ENCODE results near the gene GOLT1B. TPM values are rescaled to one million over a fixed set of nuclear protein-coding genes. Genes with fewer than 3 reads are reported as not detected.

Gene GOLT1B
- total and polyA plus RNA-seq, 2 of the 13 experiments (the other 11 are each of a cell fraction or from before 2014, with no cell fraction given), result 23.6 to 38.4 TPM

GRCh38 chr12:21523148-21523547 lies 21.6 kb downstream of the GOLT1B start:
- Histone ChIP-seq H3K4me3 (replicated peaks in 1 of 3; ENCODE audit: insufficient read depth in 1 of 3, low read depth in 2 of 3, low read length in 3 of 3) (no peak overlapping the region), H3K27ac (ENCODE audit: extremely low read length, insufficient read depth, low read length) (no peak overlapping the region), H3K4me2 (ENCODE audit: low read depth, low read length) (no peak overlapping the region), H3K79me2 (ENCODE audit: insufficient read depth, low read length) (no peaks in the 10 kb centered on the region), H3K9me3 (ENCODE audit: low read length) (no peaks in the 10 kb centered on the region), H3K4me1 (ENCODE audit: insufficient read depth, low read length) (peaks cover 12% of the 10 kb centered on the region), H3K9ac (ENCODE audit: insufficient read depth, low read depth, low read length) (no peak overlapping the region), H3K36me3 (replicated peaks in 1 of 2; ENCODE audit: control insufficient read depth in 1 of 2, insufficient read depth in 2 of 2, low read length in 2 of 2) (no peaks in the 10 kb centered on the region), H2AFZ (ENCODE audit: low read length) (no peak overlapping the region), H4K20me1 (ENCODE audit: insufficient read depth, low read length) (no peaks in the 10 kb centered on the region), H3K27me3 (ENCODE audit: control insufficient read depth in 1 of 2, insufficient read depth in 2 of 2, low read length in 2 of 2) (peaks cover 0 to 13% of the 10 kb centered on the region in 2 experiments; a peak in 2 of 5 replicates)
- no TSS peak for BruUV-seq (replicated peaks)
- DNase-seq (ENCODE audit: low spot score) (peak; percentile 63), ATAC-seq (peak; percentile 49), FAIRE-seq (no peak)
- POLR2A ChIA-PET, result interaction anchor here (0.9 kb wide), 1 partner anchor 21 kb away, joined by 5 read pairs; the partner anchor contains the start of genes GOLT1B and RECQL
- intact Hi-C loops (cut with micrococcal nuclease; ENCODE audit: unreplicated experiment) (no loop called here), in situ Hi-C loops (cut with HindIII; ENCODE audit: extremely low pct_ligation_motif_present, low pct_unique_long_range_greater_than_20kb) (loop anchor here (25.0 kb wide), 1 partner anchor 514 kb away; the partner anchor contains the start of gene CMAS)
- CTCF ChIA-PET (ENCODE audit: low intra/inter-chr PET ratio, low total read pairs), result no interaction called here
- TF ChIP-seq CEBPB (IDR thresholded peaks at IDR 0.05; ENCODE audit: borderline replicate concordance, low read depth, low read length), result peak; percentile 14; the same call in 1 of the 2 replicates
- TF ChIP-seq ZNF709 (CRISPR knock-in tag; IDR thresholded peaks at IDR 0.05), result no peak
- no peak for TF ChIP-seq SNAI1 (CRISPR knock-in tag; IDR thresholded peaks at IDR 0.05; ENCODE audit: borderline replicate concordance)
- TF ChIP-seq ZNF564 (CRISPR knock-in tag; IDR thresholded peaks at IDR 0.05), result peak; percentile 87; the same call in 1 of the 2 replicates
- 0 out of 2 replicates have a peak, but pooled peaks have one; percentile 34 for TF ChIP-seq CEBPG (CRISPR knock-in tag; IDR thresholded peaks at IDR 0.05)
- peak; percentile 58; the same call in 1 of the 2 replicates for TF ChIP-seq ARID5B (CRISPR knock-in tag; IDR thresholded peaks at IDR 0.05)
- no peak for TF ChIP-seq DZIP1 (CRISPR knock-in tag; IDR thresholded peaks at IDR 0.05)
- TF ChIP-seq SAP130 (CRISPR knock-in tag; IDR thresholded peaks at IDR 0.05; ENCODE audit: low read depth), result 0 out of 2 replicates have a peak, but pooled peaks have one; percentile 19
- TF ChIP-seq LBX2 (CRISPR knock-in tag; IDR thresholded peaks at IDR 0.05; ENCODE audit: borderline replicate concordance), result no peak
- TF ChIP-seq TCF7 (IDR thresholded peaks at IDR 0.05; ENCODE audit: low read depth), result no peak
- no peak for TF ChIP-seq KDM3A (CRISPR knock-in tag; IDR thresholded peaks at IDR 0.05; ENCODE audit: low read depth)
- TF ChIP-seq ZNF331 (CRISPR knock-in tag; IDR thresholded peaks at IDR 0.05), result 0 out of 2 replicates have a peak, but pooled peaks have one; percentile 22
- TF ChIP-seq REST (IDR thresholded peaks at IDR 0.05; ENCODE audit: borderline replicate concordance in 1 of 2, low read depth in 1 of 2, low read length in 2 of 2), result no peak
- TF ChIP-seq GATAD2A (CRISPR knock-in tag; IDR thresholded peaks at IDR 0.05), result peak; percentile 55
- TF ChIP-seq ZNF12 (CRISPR knock-in tag; IDR thresholded peaks at IDR 0.05), result no peak

Data from HepG2 (cell line).